Gastroesophageal sphincter (tissue), 3 donors: ENCODE measurements around the gene TFF2.

Experiments used
- CTCF ChIP-seq, 4 experiments: fragments of 200-600 bp in 2 of 4; fragments of 450-650 bp in 2 of 4; sonication (generic) in 1 of 4; IDR thresholded peaks; one replicate each; pipeline ENCODE4 v1.5.1; 2017 to 2019; ENCODE audit warnings: antibody characterized with exemption in 4 of 4, mild to moderate bottlenecking in 2 of 4, moderate library complexity in 2 of 4
- POLR2A ChIP-seq, 2 donors: fragments of 450-650 bp; IDR thresholded peaks; one replicate each; pipeline ENCODE4 v1.6.1; 2017; ENCODE audit warnings: antibody characterized with exemption in 2 of 2, mild to moderate bottlenecking in 2 of 2, moderate library complexity in 1 of 2
- POLR2AphosphoS5 ChIP-seq: sonication (generic); formaldehyde crosslinking; IDR thresholded peaks from one replicate; pipeline ENCODE4 v1.6.1; 2017; ENCODE audit warnings: antibody characterized with exemption

GRCh38 chr21:42304556-42305454 lies 46.0 kb downstream of the TFF2 start:
- TF ChIP-seq CTCF (IDR thresholded peaks at IDR 0.05): no peak
- TF ChIP-seq POLR2A (IDR thresholded peaks at IDR 0.05): no peak
- no peak for TF ChIP-seq POLR2AphosphoS5
